GM04503 (cell line): ENCODE results near the gene SREBF2.

Experiments used
- DNase-seq: peaks from one replicate; pipeline ENCODE4 v3.0.0-alpha.2; 2012; ENCODE audit warnings: low read depth

Gene SREBF2

GRCh38 chr22:41908411-41909309, 75.8 kb downstream of the SREBF2 start:
- no peak for DNase-seq

- DNase-seq = no peak
These were observed 76.6 kb downstream of the SREBF2 start for GRCh38 chr22:41909310-41910049.

DNA sequence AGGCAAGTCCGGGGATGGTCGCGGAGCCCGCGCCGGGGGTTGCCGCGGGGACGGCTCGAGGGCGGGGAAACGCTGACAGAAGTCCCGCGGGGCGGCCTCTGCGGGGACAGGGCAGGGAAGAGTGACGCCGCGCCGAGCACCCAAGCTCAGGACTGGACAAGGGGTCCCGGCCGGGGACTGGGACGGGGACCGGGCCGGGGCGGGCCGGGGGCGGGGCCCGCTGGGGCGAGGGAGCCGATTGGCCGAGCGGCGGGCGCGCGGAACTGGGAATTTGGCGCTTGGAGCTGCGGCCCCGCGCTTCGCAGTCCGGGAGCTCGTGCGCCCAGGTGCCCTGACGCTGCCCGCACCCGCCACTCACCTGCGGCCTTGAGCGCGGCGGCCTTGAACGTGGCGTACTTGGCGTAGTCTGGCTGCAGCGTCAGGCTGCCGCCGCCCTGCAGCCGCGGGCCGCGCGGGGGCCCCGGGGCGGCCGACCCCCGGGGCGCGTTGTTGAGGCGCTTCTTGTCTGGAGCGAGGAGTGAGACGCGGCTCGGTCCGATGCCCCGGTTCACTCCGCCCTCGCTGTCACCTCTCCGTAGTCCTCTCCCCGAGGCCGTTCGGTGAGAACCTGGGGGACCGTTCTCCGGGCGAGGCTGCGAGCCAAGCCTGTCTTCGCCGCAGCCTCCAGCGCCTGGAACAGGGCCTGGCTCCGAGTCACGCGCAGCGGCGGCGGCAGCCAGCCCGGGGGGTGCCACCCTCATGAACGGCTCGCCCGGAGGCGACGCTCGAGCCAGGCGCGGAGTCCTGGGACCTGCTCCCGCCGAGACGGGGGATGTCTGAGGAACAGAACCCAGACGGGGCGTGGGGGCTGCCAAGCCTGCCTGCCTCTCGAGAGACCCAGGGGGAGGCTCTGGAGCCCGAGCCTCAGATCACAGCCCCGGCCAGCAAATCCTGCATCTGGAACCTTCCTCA, 77.4 kb downstream of the SREBF2 start:
- DNase-seq = no peak

DNA sequence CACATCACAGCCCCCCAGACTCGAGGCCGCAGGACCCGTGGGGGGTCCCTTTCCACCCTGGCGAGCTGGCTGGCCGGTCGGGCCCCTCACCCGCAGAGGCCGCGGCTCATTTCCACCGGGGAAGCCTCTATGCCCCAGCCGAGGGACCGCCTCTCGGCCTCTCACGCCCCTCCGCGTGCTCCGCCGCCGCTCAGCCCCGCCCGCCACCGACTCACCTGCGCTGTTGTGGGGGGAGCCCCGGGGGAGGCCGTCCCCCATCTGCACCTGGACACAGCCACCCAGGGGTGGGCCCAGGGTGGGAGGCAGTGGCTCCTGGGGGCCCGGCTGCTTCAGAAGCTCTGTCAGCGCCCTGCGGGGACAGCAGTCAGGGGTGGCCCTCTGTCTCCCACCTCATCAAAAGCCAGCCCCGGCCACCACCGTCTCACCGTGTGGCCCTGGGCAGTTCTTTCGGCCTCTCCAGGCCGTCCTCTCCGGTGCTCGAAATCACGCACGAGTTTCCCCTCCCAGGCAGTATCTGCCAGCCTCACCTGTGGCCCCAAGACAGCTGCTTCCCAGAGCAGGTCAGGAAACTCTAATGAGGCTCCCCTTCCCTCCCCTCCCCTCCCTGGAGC, 78.2 kb downstream of the SREBF2 start:
- DNase-seq = no peak

DNA sequence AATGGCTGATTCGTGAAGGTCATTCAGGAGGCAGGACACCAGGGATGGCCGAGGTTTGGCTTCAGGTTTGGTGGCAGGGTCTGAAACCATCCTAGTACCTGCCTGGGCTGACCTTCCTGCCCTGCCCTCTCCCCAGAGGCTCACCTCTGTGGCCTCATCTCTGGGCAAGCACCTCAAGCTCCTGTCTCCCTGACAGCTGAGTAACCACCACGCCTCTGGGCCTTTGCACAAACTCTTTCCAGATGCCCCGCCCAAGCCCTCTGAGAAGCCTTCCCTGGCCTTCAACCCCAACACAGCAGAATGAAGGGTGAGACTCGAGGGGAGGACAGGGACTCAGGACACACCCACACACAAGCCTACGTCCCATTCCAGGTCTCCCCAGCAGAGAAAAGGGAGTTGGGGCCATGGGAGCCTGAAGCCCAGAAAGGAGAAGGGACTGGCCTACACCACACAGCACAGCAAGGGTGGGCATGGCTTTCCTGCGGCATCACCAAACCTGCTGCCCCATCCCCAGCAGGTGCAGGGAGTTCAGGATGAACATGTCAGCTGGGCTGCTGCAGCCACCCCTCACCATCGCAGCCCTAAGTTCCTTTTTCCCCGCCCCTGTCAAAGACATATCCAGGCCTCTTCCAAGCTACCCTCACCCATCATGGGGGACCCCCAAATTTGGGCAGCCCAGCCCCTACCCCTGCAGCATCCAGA, 79.6 kb downstream of the SREBF2 start:
- no peak for DNase-seq

DNA sequence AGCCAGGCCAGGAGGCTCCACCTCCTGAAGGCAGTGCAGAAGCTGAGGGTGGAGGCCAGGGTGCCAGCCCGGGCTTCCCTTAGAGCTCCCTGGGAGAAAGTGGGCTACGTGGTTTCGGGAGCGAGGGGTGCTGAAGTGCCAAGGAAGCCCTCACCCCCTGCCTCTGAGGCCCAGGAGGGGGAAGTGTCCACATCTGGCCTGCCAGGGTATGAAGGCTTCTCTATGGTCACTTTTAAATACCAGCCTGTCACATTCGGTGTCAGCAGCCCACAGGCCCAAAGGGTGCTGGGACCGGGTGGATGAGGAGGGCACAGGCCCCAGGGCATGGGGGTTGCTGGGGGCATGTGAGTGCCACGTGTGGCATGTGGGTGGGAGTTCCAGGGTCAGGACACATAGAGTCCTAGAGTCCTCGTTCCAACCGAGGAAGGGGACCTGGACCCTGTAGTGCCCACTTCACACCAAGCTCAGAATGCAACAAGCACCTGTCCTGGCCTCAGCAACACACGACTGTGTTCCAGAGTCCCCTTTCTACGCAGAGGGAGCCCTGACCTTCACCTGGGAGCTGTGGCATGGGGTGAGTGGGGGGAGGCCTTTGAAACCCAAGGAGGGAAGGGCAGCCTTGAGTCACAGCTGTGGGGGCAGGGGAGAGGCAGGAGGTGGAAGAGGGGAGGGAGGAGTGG, 80.3 kb downstream of the SREBF2 start:
- DNase-seq = no peak

- no peak for DNase-seq
These were observed 81.1 kb downstream of the SREBF2 start for GRCh38 chr22:41913842-41914534.

- DNase-seq = no peak
These were observed 81.7 kb downstream of the SREBF2 start for GRCh38 chr22:41914611-41915034.

- DNase-seq = no peak
These were observed 82.3 kb downstream of the SREBF2 start, which contains the start of gene SHISA8 for GRCh38 chr22:41915035-41915785. SHISA8 (minus strand) TSS chr22:41915074; CDS start chr22:41914667, 407 bp downstream.

DNA sequence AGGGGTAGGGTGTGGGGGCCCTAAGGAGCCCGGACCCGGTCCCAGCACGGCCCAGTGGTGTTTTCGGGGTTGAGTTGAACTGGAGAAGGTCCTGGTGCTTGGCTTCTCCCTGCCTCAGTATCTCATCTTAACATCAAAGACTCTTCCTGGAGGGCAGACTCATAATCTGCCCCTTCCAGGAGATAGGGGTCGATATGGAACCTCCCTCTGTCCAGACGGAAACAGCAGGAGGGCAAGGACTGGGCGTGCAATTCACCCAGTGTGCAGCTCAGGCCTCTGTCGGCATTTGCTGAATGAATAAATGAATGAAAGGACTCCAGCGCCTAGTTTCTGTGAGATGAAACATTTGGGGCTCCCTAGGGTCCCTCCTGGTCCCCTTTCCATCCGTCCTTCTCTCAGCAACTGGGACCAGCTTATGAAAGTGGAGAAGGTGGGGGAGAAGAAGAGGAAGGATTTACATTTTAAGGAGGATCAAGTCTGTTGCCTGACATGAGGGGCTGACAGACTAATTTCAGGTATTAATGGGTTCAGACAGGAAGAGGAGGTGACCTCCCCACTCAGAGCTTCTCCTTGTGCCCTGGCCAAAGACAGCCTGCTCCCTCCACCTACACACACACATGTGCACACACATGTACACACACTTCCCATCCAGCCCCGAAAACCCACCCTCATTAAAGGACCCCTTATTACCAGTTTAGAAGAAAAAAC, 83.0 kb downstream of the SREBF2 start:
- no peak for DNase-seq

GRCh38 chr22:41916745-41917358, 83.9 kb downstream of the SREBF2 start:
- DNase-seq = no peak

DNA sequence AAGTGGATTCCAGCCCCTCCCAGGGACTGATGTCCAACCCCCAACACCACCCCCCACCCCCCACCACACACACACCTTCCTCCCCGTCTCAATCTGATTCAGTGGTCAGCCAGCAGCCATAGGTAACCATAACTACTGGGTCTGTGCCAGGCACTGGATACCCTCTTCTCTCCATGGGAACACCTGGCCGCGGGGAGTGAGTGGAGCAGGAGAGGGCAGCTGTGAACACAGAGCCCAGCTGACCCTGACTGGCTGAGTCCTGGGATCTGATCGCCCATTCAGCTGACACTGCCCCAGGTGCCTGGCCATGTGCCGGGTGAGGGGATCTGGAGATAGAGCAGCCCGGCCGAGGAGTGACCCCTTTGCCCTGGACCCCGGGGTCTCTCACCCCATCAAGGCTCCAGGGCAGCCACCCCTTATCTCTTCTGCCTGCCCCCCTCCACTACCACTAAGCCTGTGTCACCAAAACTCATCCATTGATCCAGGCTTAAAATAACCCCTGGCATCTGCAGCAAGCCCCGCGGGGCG, 84.5 kb downstream of the SREBF2 start:
- no peak for DNase-seq

DNA sequence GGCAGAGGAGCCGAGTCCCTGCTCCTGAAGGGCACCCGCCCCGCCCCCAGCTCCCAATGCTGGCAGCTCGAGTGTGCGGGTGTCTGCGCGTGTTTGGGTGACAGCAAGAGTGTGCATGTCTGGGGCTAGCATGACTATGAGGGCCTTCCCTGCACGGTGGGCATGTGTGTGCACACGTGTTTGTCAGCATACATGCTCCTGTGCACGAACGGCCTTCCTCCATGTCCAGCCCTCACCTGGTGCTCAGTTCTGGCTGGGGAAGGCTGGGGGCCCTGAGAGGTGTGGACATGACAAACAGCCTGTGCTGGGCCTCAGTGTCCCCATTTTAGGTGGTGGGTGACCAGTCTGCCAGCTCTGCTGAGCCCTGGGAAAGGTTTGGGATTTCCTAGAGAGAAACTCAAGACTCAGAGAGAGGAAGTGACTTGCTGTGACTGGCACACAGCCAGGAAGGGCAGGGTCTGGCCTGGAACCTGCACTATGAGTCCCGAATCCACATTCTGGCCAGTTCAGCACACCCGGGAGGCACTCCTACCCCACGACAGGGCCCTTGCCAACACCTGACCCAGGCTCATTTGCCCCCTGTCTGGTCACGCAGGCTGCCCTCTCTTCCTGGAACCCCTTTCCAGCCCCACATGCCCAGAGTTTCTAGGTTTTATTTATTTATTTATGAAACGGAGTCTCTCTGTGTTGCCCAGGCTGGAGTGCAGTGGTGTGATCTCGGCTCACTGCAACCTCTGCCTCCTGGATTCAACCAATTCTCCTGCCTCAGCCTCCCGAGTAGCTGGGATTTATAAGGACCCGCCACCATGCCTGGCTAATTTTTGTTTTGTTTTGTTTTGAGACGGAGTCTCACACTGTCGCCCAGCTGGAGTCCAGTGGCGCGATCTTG, 85.2 kb downstream of the SREBF2 start:
- DNase-seq = no peak

GRCh38 chr22:41919357-41920224, 86.7 kb downstream of the SREBF2 start:
- DNase-seq = no peak

- DNase-seq = no peak
These were observed 87.5 kb downstream of the SREBF2 start for GRCh38 chr22:41920271-41920976.
